GM04504 (cell line): ENCODE data around the gene KITLG.
"Not testable (repeated sequence)": the region's sequence is repeated elsewhere in the genome, so short reads cannot be mapped to it uniquely, and the experiment has no call there.

ENCODE experiments used
- DNase-seq: peaks from one replicate; pipeline ENCODE4 v3.0.0-alpha.2; 2012; ENCODE audit warnings: low read depth

Gene KITLG

DNA sequence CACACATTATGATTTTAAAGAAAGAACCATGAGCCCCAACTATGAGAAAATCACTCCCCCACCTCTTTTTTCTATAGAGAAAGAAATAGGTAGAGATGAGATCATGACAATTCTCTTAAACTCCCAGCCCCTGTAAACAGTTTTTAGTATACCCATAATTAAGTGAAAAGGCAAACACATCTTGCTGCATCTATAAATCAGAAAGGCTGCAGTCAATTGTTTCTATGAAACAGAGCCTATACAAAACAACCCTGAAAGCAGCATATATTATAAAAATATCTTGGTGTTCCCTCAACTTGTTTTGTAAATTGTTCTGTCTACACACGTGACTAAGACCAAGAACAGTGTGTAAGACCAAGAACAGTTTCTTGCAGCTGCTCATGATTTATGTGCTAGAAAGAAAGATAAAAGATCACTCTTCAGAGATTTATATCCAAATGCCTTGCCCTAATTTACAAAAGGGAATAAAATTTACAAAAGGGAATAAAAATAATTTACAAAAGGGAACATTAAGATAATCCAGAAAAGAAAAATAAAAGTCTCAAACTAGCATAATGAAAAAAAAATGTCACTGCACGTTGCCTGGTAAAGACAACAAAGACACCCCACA, 4.8 kb downstream of the KITLG start:
- DNase-seq, result no peak

GRCh38 chr12:88574278-88574677, 6.0 kb downstream of the KITLG start:
- no peak for DNase-seq

DNA sequence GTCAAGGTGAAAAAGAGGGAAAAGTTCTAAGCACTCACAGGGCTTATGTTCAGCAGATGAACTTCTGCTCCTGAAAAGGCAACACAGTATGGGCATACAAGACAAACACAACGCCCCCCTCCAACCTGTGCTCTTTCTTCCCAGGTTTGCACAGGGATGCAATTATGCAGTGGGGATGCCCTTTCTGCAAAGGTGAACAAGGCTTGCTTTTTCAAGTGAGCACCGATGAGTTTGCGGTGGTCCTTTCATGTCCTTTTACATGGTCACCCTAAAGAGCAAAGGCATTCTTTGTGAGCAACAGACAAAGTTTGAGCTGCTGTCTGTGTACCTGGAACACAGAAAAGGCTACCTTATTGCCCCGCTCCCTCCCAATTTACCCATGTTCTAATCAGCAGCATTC, 6.7 kb downstream of the KITLG start:
- no peak for DNase-seq

DNA sequence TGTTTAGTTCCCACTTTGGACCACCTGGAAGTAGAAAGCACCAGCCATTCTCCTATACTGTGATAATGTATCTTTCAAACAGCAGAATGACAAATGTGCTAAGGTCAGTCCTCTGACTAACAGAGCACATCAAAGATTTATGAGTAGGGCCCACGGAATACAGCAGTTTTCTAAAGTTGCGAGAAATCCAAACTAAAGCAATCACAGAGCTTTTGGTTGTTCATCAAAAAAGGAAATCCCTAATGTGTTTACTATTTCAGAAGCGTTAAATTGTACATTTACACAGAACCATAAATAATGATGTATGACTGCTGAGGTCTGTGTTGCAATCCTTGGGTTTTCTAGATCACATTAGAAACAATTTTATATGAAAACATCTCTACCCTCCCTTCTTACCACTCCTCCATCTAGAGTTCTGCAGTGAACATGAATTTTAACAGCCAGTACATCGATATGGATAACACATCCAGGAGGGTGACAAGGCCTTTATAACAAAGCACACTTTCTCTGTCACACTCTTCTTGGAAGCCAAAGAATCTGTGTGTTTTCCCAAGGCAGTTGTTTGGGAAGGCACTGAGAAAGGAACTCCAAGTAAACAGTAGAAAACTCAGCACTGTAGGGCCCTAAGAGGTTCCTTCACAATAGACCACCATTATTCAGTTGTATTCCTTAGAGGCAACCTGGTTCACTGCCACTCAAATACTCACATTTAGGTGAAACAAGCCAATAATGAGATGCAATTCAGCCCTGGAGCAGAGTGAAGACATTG, 7.3 kb downstream of the KITLG start:
- DNase-seq, result no peak

GRCh38 chr12:88571543-88571942, 8.7 kb downstream of the KITLG start:
- DNase-seq, result no peak

DNA sequence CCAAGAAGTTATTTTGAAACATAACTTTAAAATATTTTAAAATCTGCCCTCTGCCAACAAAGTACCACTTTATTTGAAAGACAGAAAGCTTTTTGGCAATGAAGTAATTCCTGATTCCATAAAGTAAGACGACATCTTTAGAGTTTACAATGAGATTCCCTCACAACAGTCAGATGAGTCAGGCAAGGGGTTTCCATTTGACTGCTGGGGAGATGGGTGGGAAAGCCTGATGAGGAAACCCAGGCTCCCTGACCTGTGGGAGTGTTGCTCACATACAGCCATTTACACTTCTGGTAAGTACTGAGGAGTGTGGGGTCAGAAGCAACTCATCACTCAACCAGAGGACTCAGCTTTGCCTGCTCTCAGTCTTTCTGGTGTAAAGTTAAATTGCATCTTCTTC, 10.2 kb downstream of the KITLG start:
- DNase-seq, result no peak

DNA sequence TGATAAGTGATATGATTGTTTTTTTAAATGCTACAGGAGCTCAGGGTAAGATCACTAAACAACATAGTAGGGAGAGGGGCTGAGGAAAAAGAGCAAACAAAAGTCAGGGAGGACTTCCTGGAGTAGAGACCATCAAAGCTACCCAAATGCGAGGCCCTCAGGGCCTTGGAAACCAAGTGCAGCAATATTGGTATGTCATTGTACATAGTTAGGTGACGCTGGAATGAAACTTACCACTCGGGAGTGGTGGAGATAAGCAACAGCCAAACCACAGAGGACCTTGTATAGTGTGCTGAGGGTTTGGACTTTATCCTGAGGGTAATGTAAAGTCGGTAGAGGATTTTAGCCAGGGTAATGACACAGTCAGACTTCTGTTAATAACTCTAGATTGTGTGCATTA, 13.8 kb downstream of the KITLG start:
- no peak for DNase-seq

- DNase-seq, result no peak
Observed at GRCh38 chr12:88562846-88563582, 17.3 kb downstream of the KITLG start.

DNA sequence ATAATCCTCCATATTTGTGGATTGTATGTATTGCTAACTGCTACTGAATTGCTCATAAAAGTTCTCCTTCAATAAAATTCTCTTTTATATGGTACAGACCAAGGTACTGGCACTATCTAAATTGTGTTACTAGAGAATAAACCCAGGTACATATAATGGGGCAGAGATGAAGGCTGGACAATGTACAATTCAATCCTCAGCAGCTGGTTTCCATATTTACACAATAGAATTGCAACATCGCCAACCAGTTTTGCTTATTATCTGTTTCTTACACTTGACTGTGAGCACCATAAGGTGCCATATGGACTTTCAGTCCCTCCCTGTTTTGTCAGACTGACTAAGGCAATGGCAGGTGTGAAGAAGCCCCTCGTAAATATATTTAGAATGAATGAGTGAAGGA, 18.1 kb downstream of the KITLG start:
- no peak for DNase-seq

GRCh38 chr12:88559772-88560171, 20.5 kb downstream of the KITLG start:
- no peak for DNase-seq

GRCh38 chr12:88559199-88559598, 21.1 kb downstream of the KITLG start:
- no peak for DNase-seq

DNA sequence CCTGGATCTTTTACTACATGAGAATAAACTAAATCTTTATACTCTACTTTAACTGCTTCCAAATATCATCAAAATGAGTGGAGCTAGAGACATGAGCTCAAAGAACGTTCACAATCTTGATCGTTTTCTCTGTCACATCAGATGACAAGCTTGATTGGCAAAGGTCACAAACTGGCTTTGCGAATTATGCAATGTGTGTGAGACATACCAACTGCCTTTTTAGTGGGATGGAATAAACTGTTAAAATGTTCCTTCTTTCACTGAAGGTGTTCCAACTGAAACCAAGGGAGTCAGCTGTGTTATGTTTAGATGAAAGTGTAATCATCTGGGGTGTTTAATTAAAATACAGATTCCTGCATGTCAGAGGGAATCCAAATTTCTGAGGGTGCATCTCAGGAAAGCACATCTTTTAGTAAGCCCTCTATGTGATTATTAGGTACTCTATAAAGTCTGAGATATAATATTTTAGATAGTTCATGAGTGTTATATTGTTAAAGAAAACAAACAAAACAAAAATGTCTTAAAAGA, 21.9 kb downstream of the KITLG start:
- no peak for DNase-seq

DNA sequence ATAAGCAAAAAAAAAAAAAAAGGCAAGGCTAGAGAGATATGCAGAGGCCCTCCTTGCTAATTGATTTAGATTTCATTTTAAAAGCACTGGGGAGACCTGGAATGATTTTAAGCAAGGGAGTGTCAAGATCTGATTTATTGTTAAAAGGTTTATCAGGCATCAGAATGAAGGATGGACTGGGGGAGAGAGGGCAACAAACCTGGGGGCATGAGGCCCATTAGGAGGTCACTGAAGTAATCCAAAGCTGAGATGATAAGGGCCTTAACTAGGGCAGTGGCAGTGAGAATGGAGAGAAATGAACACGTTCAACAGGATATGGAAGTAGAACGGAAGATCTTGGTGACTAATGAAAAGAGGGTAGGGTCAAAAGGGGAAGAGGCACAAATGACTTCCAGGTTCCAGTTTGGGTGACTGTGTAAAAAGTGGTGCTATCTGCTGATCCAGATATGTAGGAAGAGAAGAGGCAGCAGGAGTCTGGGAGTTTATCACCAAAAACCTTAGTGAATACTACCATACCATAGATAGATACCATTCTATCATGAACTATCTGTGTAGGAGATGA, 24.0 kb downstream of the KITLG start:
- no peak for DNase-seq

DNA sequence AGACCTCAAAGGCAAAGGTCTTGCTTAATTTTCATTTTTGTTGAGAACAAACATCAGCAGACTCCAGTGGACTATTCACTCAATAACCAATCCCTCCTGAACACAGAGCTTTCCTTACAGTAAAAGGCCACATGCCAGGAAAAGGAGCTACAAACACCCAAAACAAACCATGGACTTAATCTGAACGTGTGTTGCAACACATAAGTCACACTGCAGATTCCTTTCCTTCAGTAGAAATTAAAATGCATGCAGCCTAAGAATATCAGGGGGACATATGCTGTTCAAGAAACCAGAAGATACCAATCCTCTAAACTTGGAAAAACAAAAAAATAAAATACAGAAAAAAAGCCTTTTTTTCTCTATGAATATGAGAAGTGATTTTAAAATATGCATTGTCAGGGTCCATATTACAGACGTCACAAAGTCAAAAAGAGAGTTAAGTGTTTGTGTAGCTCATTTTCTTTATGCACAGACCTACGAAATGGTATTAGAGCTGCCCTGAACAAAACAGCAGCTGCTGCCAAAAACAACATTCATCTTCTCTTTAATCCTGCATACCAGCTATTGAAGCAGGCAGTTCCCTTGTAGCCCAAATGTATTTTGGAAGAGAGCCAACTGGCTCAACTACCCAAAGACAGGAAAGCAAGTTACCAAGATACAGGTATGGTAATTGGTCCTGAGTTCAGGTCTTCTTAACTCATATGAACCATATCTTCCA, 26.2 kb downstream of the KITLG start:
- DNase-seq, result peak; percentile 78

DNA sequence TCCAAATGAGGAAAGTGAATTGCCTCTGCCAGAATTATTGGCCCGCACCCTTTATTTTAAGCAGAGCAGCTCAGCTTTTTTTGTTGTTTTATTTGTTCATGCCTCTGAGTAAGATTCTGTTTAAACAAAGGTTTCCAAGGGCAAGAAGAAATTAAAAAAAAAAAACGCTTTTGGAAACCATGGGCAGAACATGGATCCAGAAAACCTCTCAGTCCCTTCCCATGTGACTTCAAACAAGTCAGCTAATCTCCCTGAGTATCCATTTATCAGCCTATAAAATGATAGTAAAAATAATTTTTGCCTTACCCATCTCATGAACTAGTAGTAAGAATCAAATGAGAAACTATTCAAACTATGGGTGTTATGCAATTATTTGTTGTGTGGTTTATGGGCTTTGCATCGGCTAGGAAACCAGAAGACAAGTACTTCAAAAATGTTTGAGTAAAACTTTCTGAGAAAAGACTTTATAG, 27.6 kb downstream of the KITLG start:
- DNase-seq, result peak; percentile 69

GRCh38 chr12:88549929-88550328, 30.3 kb downstream of the KITLG start:
- no peak for DNase-seq

DNA sequence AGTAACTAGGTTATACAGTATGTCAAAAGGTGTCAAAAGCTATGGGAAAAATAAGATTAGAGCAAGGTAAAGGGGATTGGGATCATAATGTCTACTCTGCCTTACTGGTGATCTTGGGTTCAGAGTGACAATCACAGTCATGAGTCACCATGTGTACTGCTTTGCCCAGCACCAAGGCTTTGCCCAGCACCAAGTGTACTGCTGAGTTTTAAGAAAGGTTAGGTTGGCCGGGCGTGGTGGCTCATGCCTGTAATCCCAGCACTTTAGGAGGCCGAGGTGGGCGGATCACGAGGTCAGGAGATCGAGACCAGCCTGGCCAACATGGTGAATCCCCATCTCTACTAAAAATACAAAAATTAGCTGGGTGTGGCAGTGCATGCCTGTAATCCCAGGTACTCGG, 32.3 kb downstream of the KITLG start:
- not testable (repeated sequence) for DNase-seq

DNA sequence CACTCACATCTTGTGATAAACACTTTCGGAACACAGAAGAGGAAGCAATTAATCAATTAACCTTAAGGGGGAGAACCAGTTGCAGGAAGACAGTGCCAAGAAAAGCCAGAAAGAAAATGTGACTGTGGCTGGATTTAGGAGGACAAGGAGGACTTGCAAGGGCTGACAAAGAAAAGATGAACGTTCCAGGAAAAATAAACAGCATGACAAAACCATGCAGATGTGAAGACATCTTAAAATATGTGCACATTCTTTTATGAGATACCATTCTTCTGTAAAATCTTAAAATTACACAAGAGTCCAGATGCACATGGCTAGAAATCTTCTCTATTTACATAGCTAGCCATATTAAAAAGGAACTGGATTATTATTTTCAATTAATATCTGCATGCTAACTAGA, 33.4 kb downstream of the KITLG start:
- no peak for DNase-seq

- no peak for DNase-seq
Observed at GRCh38 chr12:88546226-88546625, 34.0 kb downstream of the KITLG start.

DNA sequence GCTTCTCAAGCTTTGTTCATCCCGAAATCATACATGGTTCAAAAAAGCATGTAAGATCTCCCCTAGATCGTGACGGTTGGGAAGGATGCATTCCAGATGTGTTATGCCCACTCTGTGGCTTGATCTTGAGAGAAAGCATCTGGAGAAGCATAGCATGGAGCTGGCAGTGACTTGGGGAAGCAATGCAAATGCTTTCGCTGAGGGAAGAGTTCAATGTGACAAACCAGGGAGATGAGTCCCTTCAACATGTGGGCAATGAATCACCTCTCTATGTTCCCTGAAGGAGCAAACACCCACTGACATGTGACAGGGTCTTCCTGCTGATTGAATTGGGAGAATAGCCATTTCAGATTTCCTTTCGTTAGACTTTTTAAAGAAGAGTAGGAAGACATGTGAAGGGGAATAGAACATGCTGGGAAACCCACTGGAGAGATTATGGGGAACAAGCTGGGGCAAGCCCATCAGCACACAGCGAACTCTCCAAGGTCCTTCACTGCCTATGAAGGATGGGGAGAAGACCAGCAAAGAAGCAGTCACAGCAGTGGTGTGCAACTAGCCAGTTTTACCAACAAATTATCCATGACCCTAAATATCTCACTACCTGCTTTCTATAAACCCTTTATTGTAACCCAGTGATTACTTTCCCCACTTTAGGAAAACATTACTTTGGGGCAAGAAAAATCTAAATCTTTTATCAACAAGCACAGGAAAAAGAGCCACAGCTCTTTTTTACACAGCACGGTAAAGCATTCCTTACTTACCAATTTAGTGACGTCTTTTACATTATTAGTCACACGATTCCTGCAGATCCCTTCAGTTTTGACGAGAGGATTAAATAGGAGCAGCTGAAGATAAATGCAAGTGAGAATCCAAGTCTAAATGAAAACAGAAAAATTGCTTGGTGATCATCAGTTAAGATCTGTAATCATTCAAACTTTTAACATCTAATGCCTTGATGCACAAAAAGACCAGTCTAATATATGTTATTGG, 35.0 kb downstream of the KITLG start:
- DNase-seq, result peak; percentile 45

GRCh38 chr12:88539893-88540292, 40.4 kb downstream of the KITLG start:
- no peak for DNase-seq
